Choroid plexus epithelial cell (primary cell): ENCODE data around the gene SCUBE3.
A peak's percentile ranks its signal among the peaks of the same experiment; 100 is the strongest.

Experiments
- DNase-seq: peaks from one replicate; pipeline ENCODE4 v3.0.0-alpha.2; 2010; ENCODE audit warnings: low read depth
- H3K4me3 ChIP-seq: 2 replicates; pipeline ENCODE4 v1.5.1; 2011; ENCODE audit warnings: low read depth, mild to moderate bottlenecking, control low read depth, low read length, moderate library complexity
- CTCF ChIP-seq: conservative IDR thresholded peaks from 2 replicates; pipeline ENCODE4 v1.5.1; 2011; ENCODE audit warnings: low read depth, mild to moderate bottlenecking, control low read depth, inconsistent platforms, low read length, moderate library complexity

Gene SCUBE3

GRCh38 chr6:35262596-35262995 lies 48.8 kb downstream of the SCUBE3 start:
- peak; percentile 32 for DNase-seq
- no peak for TF ChIP-seq CTCF
- no peak overlapping the region for H3K4me3 ChIP-seq

GRCh38 chr6:35264550-35265274 lies 51.0 kb downstream of the SCUBE3 start:
- no peak for DNase-seq
- H3K4me3 ChIP-seq: no peak overlapping the region
- TF ChIP-seq CTCF: no peak

- no peak for TF ChIP-seq CTCF
- H3K4me3 ChIP-seq: no peak overlapping the region
- no peak for DNase-seq
Observed at GRCh38 chr6:35265523-35265922, 51.8 kb downstream of the SCUBE3 start.

GRCh38 chr6:35267446-35267845 lies 53.7 kb downstream of the SCUBE3 start:
- TF ChIP-seq CTCF: no peak
- H3K4me3 ChIP-seq: no peak overlapping the region
- no peak for DNase-seq

GRCh38 chr6:35267897-35268296 lies 54.1 kb downstream of the SCUBE3 start:
- H3K4me3 ChIP-seq: no peak overlapping the region
- TF ChIP-seq CTCF: no peak
- no peak for DNase-seq

- no peak overlapping the region for H3K4me3 ChIP-seq
- DNase-seq: no peak
- no peak for TF ChIP-seq CTCF
Observed at GRCh38 chr6:35272005-35272404, 58.2 kb downstream of the SCUBE3 start.
